Common myeloid progenitor, CD34-positive (primary cell): ENCODE measurements around the gene ABI1.
"Not testable (repeated sequence)": the region's sequence is repeated elsewhere in the genome, so short reads cannot be mapped to it uniquely, and the experiment has no call there.

Source experiments
- CTCF ChIA-PET: fragments of 350-600 bp; sonication (Branson Sonifier 250); formaldehyde crosslinking; loops from one replicate; lab custom pipeline; 2021; ENCODE audit warnings: antibody characterized with exemption; lab: Charles Lee
- POLR2A ChIA-PET: fragments of 350-600 bp; sonication (Branson Sonifier 250); formaldehyde crosslinking; loops from one replicate; lab custom pipeline; 2021; ENCODE audit warnings: antibody characterized with exemption; lab: Charles Lee
- DNase-seq, 3 donors: peaks; one replicate each; pipeline versions ENCODE4 v3.0.0 to v3.0.0-alpha.2; 2013
- H3K27ac ChIP-seq, 2 experiments: 1 replicate in 1 of 2; 2 replicates in 1 of 2; pipeline ENCODE4 v1.7.0; 2013; ENCODE audit warnings: inconsistent platforms in 2 of 2, low read length in 2 of 2, mild to moderate bottlenecking in 2 of 2, low read depth in 1 of 2, moderate library complexity in 1 of 2; ENCODE audit not compliant: severe bottlenecking in 2 of 2, insufficient read depth in 1 of 2, poor library complexity in 1 of 2
- H3K27me3 ChIP-seq, 5 experiments: replicated peaks in 2 of 5; 1 replicate in 3 of 5; 2 replicates in 2 of 5; pipeline versions ENCODE4 v1.6.1 to v1.7.0; 2013; ENCODE audit warnings: low read length in 4 of 5, mild to moderate bottlenecking in 2 of 5, moderate library complexity in 2 of 5, inconsistent platforms in 1 of 5; ENCODE audit not compliant: insufficient read depth in 5 of 5, control insufficient read depth in 4 of 5
- H3K36me3 ChIP-seq, 4 experiments: 1 replicate in 2 of 4; 2 replicates in 2 of 4; pipeline versions ENCODE4 v1.6.1 to v1.7.0; 2013; ENCODE audit warnings: low read length in 3 of 4, control low read depth in 1 of 4, mild to moderate bottlenecking in 1 of 4; ENCODE audit not compliant: control insufficient read depth in 4 of 4, insufficient read depth in 4 of 4
- H3K4me1 ChIP-seq, 4 experiments: 1 replicate in 3 of 4; 2 replicates in 1 of 4; pipeline versions ENCODE4 v1.6.1 to v1.7.1; 2013; ENCODE audit warnings: low read length in 3 of 4, mild to moderate bottlenecking in 3 of 4, control low read depth in 1 of 4, inconsistent platforms in 1 of 4, moderate library complexity in 1 of 4; ENCODE audit not compliant: control insufficient read depth in 4 of 4, insufficient read depth in 4 of 4; ENCODE audit errors: control extremely low read depth in 1 of 4
- H3K4me3 ChIP-seq, 7 experiments: 1 replicate in 4 of 7; 2 replicates in 3 of 7; pipeline versions ENCODE4 v1.5.1 to v1.7.0; 2013; ENCODE audit warnings: mild to moderate bottlenecking in 7 of 7, low read length in 6 of 7, moderate library complexity in 6 of 7, inconsistent platforms in 2 of 7, low read depth in 2 of 7, control low read depth in 1 of 7; ENCODE audit not compliant: insufficient read depth in 4 of 7, control insufficient read depth in 1 of 7; ENCODE audit errors: extremely low read depth in 1 of 7
- H3K9me3 ChIP-seq, 5 experiments: 1 replicate in 4 of 5; 2 replicates in 1 of 5; pipeline versions ENCODE4 v1.6.1 to v1.7.1; 2013; ENCODE audit warnings: low read length in 4 of 5, mild to moderate bottlenecking in 2 of 5, inconsistent platforms in 1 of 5, low read depth in 1 of 5, moderate library complexity in 1 of 5; ENCODE audit not compliant: control insufficient read depth in 4 of 5, insufficient read depth in 2 of 5; ENCODE audit errors: control extremely low read depth in 1 of 5
- WGBS: methylation state at CpG from one replicate; pipeline ENCODE4 v1.1.5; 2013; ENCODE audit not compliant: insufficient coverage; 5-methylcytosine and 5-hydroxymethylcytosine counted together

Gene ABI1

GRCh38 chr10:26861205-26861998 is 644 bp upstream of the ABI1 start:
- Histone ChIP-seq H3K4me1 (peaks cover 17 to 32% (median 22%) of the 10 kb centered on the region in 4 experiments), H3K9me3 (no peaks in the 10 kb centered on the region), H3K27me3 (no peaks in the 10 kb centered on the region), H3K36me3 (no peaks in the 10 kb centered on the region), H3K27ac (no peak overlapping the region), H3K4me3 (peak overlapping the region in 2 of 7 experiments; percentile 61 to 95)
- ChIA-PET CTCF (interaction anchor here (0.6 to 4.1 kb wide), 9 partner anchors 9 to 135 kb away, joined by 3 to 26 read pairs (median 6); no protein-coding TSS in a partner anchor), POLR2A (no interaction called here)
- 40% methylated on average over 20 of the region's 24 CpGs for WGBS
- DNase-seq: peak in 1 of 3 donors; percentile 7

GRCh38 chr10:26860102-26860442 is 686 bp downstream of the ABI1 start:
- Histone ChIP-seq H3K9me3 (no peaks in the 10 kb centered on the region), H3K4me3 (peak overlapping the region; percentile 94 to 100 (median 97)), H3K4me1 (peaks cover 17 to 38% (median 27%) of the 10 kb centered on the region in 4 experiments), H3K36me3 (no peaks in the 10 kb centered on the region), H3K27ac (peak overlapping the region; percentile 89 to 96), H3K27me3 (no peaks in the 10 kb centered on the region)
- POLR2A ChIA-PET: no interaction called here
- 0% methylated on average over 17 of the region's 24 CpGs for WGBS
- CTCF ChIA-PET: interaction anchor here (0.6 to 2.3 kb wide), 5 partner anchors 10 to 183 kb away, joined by 3 to 11 read pairs (median 10); no protein-coding TSS in a partner anchor
- DNase-seq: peak; percentile 81 to 93 (median 90)

- H3K36me3 ChIP-seq: no peaks in the 10 kb centered on the region
- CTCF ChIA-PET: interaction anchor here (0.6 to 0.8 kb wide), 2 partner anchors 50 to 184 kb away, joined by 3 read pairs; no protein-coding TSS in a partner anchor
Observed at GRCh38 chr10:26859241-26860101, 1.3 kb downstream of the ABI1 start.

GRCh38 chr10:26858707-26859034 is 2.1 kb downstream of the ABI1 start:
- Histone ChIP-seq H3K27me3 (no peaks in the 10 kb centered on the region), H3K4me1 (peaks cover 17 to 40% (median 30%) of the 10 kb centered on the region in 4 experiments), H3K36me3 (no peaks in the 10 kb centered on the region), H3K4me3 (peak overlapping the region in 6 of 7 experiments; percentile 94 to 100 (median 96)), H3K27ac (peak overlapping the region; percentile 89 to 96), H3K9me3 (no peaks in the 10 kb centered on the region)
- 25% methylated on average over 1 of the region's 2 CpGs for WGBS
- ChIA-PET CTCF (no interaction called here), POLR2A (no interaction called here)
- DNase-seq: no peak

More at GRCh38 chr10:26859241-26860101, 1.3 kb downstream of the ABI1 start:
- H3K27ac ChIP-seq: peak overlapping the region; percentile 89 to 96
- no peaks in the 10 kb centered on the region for H3K27me3 ChIP-seq
- peak in 1 of 3 donors; percentile 28 for DNase-seq
- peak overlapping the region in 6 of 7 experiments; percentile 94 to 100 (median 96) for H3K4me3 ChIP-seq
- no peaks in the 10 kb centered on the region for H3K9me3 ChIP-seq
- 11% methylated on average over 3 of the region's 15 CpGs for WGBS
- POLR2A ChIA-PET: no interaction called here
- H3K4me1 ChIP-seq: peaks cover 17 to 40% (median 30%) of the 10 kb centered on the region in 4 experiments

- Histone ChIP-seq H3K9me3 (no peaks in the 10 kb centered on the region), H3K27me3 (no peaks in the 10 kb centered on the region), H3K27ac (peak overlapping the region in 1 of 2 experiments; percentile 96), H3K4me1 (peaks cover 17 to 40% (median 30%) of the 10 kb centered on the region in 4 experiments), H3K4me3 (peak overlapping the region in 6 of 7 experiments; percentile 94 to 100 (median 96)), H3K36me3 (no peaks in the 10 kb centered on the region)
- peak in 1 of 3 donors; percentile 6 for DNase-seq
- CTCF ChIA-PET: interaction anchor here (0.6 to 2.4 kb wide), 3 partner anchors 14 to 129 kb away, joined by 3 to 15 read pairs (median 5); no protein-coding TSS in a partner anchor
- POLR2A ChIA-PET: interaction anchor here (0.6 kb wide), 1 partner anchor 82 kb away, joined by 4 read pairs; no protein-coding TSS in a partner anchor
- WGBS: no CpG with 5 or more reads among the region's 7 CpGs
Observed at GRCh38 chr10:26857991-26858706, 2.6 kb downstream of the ABI1 start.

GRCh38 chr10:26857553-26857952 is 3.2 kb downstream of the ABI1 start:
- POLR2A ChIA-PET: interaction anchor here (0.6 kb wide), 1 partner anchor 82 kb away, joined by 4 read pairs; no protein-coding TSS in a partner anchor
- Histone ChIP-seq H3K27ac (peak overlapping the region in 1 of 2 experiments; percentile 29), H3K4me1 (peaks cover 17 to 40% (median 30%) of the 10 kb centered on the region in 4 experiments), H3K4me3 (peak overlapping the region in 2 of 7 experiments; percentile 15 to 97)
- not testable (repeated sequence) for H3K36me3 ChIP-seq, H3K9me3 ChIP-seq, H3K27me3 ChIP-seq
- CTCF ChIA-PET: interaction anchor here (0.6 to 2.4 kb wide), 3 partner anchors 13 to 128 kb away, joined by 3 to 15 read pairs (median 5); no protein-coding TSS in a partner anchor
- DNase-seq: peak in 1 of 3 donors; percentile 5
